PC-9 (cell line): ENCODE data around the gene PDE7B. TPM values are rescaled to one million over a fixed set of nuclear protein-coding genes. Genes with fewer than 3 reads are reported as not detected.

Source experiments
- BruUV-seq: library from RNA; stranded (reverse); fragments of 400-500 nt; replicated peaks from 2 replicates; lab custom pipeline; 2021; lab: Mats Ljungman, UMichigan
- CTCF ChIA-PET: fragments of 300-600 bp; sonication (Branson Sonifier 250); formaldehyde crosslinking; loops from one replicate; lab custom pipeline; 2022; ENCODE audit warnings: antibody characterized with exemption; lab: Charles Lee
- POLR2A ChIA-PET: fragments of 300-600 bp; sonication (Branson Sonifier 250); formaldehyde crosslinking; loops from one replicate; lab custom pipeline; 2022; ENCODE audit warnings: antibody characterized with exemption; ENCODE audit not compliant: unreplicated experiment; lab: Charles Lee
- DNase-seq, 2 experiments: peaks; one replicate each; pipeline versions ENCODE4 v3.0.0 to v3.0.0-alpha.2; 2015 to 2022; ENCODE audit warnings: mixed read lengths in 1 of 2
- H2AFZ ChIP-seq: fragments of 200-600 bp; sonication (generic); 2 replicates; pipeline ENCODE4 v1.8.1; 2017; ENCODE audit warnings: antibody characterized with exemption
- H3F3A ChIP-seq: fragments of 200-600 bp; sonication (generic); 2 replicates; pipeline ENCODE4 v1.8.1; 2017; ENCODE audit warnings: antibody characterized with exemption, mild to moderate bottlenecking, low read depth; ENCODE audit not compliant: insufficient read depth
- H3K27ac ChIP-seq: fragments of 200-600 bp; sonication (generic); 2 replicates; pipeline ENCODE4 v1.6.1; 2016; ENCODE audit warnings: mixed run types
- H3K27me3 ChIP-seq: fragments of 200-600 bp; sonication (generic); 2 replicates; pipeline ENCODE4 v1.6.1; 2016; ENCODE audit warnings: low read depth, mixed run types; ENCODE audit not compliant: insufficient read depth
- H3K36me3 ChIP-seq: fragments of 200-600 bp; sonication (generic); 2 replicates; pipeline ENCODE4 v1.6.1; 2016; ENCODE audit warnings: low read depth, mixed run types
- H3K4me1 ChIP-seq: fragments of 200-600 bp; sonication (generic); replicated peaks from 2 replicates; pipeline ENCODE4 v1.6.1; 2016; ENCODE audit warnings: mixed run types; ENCODE audit not compliant: insufficient read depth
- H3K4me2 ChIP-seq: fragments of 200-600 bp; sonication (generic); 2 replicates; pipeline ENCODE4 v1.6.1; 2017; ENCODE audit warnings: mixed run types
- H3K4me3 ChIP-seq: fragments of 200-600 bp; sonication (generic); 2 replicates; pipeline ENCODE4 v1.6.1; 2016; ENCODE audit warnings: mixed run types
- H3K79me2 ChIP-seq: fragments of 200-600 bp; sonication (generic); 2 replicates; pipeline ENCODE4 v1.6.1; 2017; ENCODE audit warnings: low read depth, mixed run types
- H3K9me2 ChIP-seq: fragments of 200-600 bp; sonication (generic); 2 replicates; pipeline ENCODE4 v1.8.1; 2017; ENCODE audit warnings: mild to moderate bottlenecking; ENCODE audit not compliant: insufficient read depth
- H3K9me3 ChIP-seq: fragments of 200-600 bp; sonication (generic); 2 replicates; pipeline ENCODE4 v1.8.1; 2016; ENCODE audit warnings: low read depth; ENCODE audit not compliant: insufficient read depth
- H4K20me1 ChIP-seq: fragments of 200-600 bp; sonication (generic); 2 replicates; pipeline ENCODE4 v1.8.1; 2017; ENCODE audit not compliant: insufficient read depth
- EZH2 ChIP-seq: fragments of 200-600 bp; sonication (generic); IDR thresholded peaks from 2 replicates; pipeline ENCODE4 v1.8.0; 2017; ENCODE audit warnings: antibody characterized with exemption, low read depth
- intact Hi-C: fragments of 100-400 bp; cut with micrococcal nuclease; formaldehyde crosslinking; loops from one replicate; pipeline ENCODE4 v1.10.0; 2022; ENCODE audit not compliant: unreplicated experiment
- total RNA-seq: library from RNA; stranded (reverse); gene quantifications from 2 replicates; pipeline ENCODE4 v1.2.3, GENCODE V29; 2021
- TF ChIP-seq, protein P1 (sequence below): fragments of 200-600 bp; sonication (generic); conservative IDR thresholded peaks from 2 replicates; pipeline ENCODE4 v1.6.1; 2017; ENCODE audit warnings: mixed run types, antibody characterized with exemption, mild to moderate bottlenecking, moderate library complexity

PDE7B gene
- total RNA-seq, 1 experiment from 2014 or later: 0.31 TPM

DNA sequence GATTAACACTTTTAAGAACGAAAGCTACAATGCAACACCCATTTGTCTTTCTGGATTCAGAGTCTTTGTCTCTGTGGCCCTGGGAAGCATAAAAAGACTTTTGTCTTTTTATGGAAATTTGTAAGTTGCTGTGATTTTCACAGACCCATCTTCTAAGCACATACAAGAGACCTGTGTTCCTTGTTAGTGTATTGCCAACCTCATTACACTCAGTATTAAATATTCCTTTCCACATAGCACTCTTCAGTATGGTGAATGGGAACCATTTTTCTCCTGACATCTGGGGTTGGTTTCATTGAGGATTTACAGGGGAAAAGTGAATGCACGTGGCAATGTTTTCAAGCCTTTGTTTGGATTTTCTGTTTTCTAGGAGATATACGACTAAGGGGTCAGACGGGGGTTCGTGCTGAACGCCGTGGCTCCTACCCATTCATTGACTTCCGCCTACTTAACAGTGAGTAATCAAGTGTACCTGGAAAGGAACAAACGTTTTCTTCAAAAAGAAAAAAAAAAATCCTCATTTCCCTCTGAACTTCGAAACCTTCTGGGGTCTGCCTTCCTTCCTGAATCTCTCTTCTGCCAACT, 257.0 kb downstream of the PDE7B start:
- ChIA-PET POLR2A (no interaction called here), CTCF (no interaction called here)
- Histone ChIP-seq H2AFZ (no peak overlapping the region), H3K9me2 (no peaks in the 10 kb centered on the region), H3K4me3 (no peak overlapping the region), H4K20me1 (no peaks in the 10 kb centered on the region), H3K4me1 (no peaks in the 10 kb centered on the region), H3K9me3 (no peaks in the 10 kb centered on the region; the same call in 1 of the 2 replicates), H3F3A (no peaks in the 10 kb centered on the region), H3K79me2 (no peaks in the 10 kb centered on the region), H3K27ac (no peak overlapping the region), H3K4me2 (no peak overlapping the region), H3K27me3 (no peaks in the 10 kb centered on the region), H3K36me3 (no peaks in the 10 kb centered on the region)
- no peak for TF ChIP-seq EZH2
- TF ChIP-seq, protein P1, sequence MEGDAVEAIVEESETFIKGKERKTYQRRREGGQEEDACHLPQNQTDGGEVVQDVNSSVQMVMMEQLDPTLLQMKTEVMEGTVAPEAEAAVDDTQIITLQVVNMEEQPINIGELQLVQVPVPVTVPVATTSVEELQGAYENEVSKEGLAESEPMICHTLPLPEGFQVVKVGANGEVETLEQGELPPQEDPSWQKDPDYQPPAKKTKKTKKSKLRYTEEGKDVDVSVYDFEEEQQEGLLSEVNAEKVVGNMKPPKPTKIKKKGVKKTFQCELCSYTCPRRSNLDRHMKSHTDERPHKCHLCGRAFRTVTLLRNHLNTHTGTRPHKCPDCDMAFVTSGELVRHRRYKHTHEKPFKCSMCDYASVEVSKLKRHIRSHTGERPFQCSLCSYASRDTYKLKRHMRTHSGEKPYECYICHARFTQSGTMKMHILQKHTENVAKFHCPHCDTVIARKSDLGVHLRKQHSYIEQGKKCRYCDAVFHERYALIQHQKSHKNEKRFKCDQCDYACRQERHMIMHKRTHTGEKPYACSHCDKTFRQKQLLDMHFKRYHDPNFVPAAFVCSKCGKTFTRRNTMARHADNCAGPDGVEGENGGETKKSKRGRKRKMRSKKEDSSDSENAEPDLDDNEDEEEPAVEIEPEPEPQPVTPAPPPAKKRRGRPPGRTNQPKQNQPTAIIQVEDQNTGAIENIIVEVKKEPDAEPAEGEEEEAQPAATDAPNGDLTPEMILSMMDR: no peak
- no TSS peak for BruUV-seq
- DNase-seq: peak in 1 of 2 experiments; percentile 18
- intact Hi-C loops: no loop called here

DNA sequence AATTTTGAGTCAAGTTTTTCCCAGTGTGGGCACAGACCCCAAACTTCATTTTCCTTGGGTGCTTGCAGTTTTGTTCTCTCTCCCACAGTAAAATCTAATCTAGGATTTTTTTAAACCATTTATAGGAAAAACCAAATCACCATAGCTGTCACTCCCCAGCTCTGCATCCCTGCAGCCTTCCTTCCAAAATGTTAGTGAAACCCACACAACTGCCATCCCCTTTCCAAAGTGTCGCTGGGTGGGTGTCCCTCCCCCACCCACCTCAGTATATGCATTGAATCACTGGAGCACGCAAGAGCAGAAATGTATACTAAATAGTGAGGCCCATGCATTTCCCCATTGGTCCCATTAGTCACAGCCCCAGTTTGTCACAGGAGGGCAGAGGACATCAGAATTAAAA, 260.3 kb downstream of the PDE7B start:
- POLR2A ChIA-PET: no interaction called here
- intact Hi-C loops: no loop called here
- no TSS peak for BruUV-seq

DNA sequence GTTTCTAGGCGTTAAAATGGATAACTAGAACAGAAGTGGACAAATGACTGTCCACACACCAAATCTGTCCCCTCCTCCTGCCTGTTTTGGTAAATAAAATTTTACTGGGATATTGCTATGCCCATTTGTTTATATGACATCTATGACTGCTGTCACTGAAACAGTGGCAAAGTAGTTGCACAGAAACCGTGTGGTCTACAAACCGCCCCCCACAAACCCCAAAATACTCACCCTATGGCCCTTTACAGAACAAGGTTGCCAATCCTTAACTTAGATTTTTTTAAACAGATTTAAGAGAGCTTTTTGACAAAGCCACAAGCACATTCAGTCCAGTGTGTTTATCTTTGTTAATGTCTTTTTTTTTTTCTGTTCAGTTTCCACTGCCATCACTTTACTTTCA, 260.8 kb downstream of the PDE7B start:
- no peaks in the 10 kb centered on the region for H3K79me2 ChIP-seq
- H3K9me3 ChIP-seq: no peaks in the 10 kb centered on the region; the same call in 1 of the 2 replicates
- CTCF ChIA-PET: no interaction called here
- no peak for DNase-seq
- no peak overlapping the region for H3K4me3 ChIP-seq
- H3K36me3 ChIP-seq: no peaks in the 10 kb centered on the region
- H3K27ac ChIP-seq: no peak overlapping the region
- H3K9me2 ChIP-seq: no peaks in the 10 kb centered on the region
- H3F3A ChIP-seq: no peaks in the 10 kb centered on the region
- no peaks in the 10 kb centered on the region for H4K20me1 ChIP-seq
- intact Hi-C loops: no loop called here
- peaks cover 10% of the 10 kb centered on the region for H3K4me1 ChIP-seq
- H3K27me3 ChIP-seq: no peaks in the 10 kb centered on the region
- no peak overlapping the region for H3K4me2 ChIP-seq
- no peak for TF ChIP-seq EZH2
- TF ChIP-seq, protein P1: no peak
- no TSS peak for BruUV-seq
- POLR2A ChIA-PET: no interaction called here
- no peak overlapping the region for H2AFZ ChIP-seq

More for the DNA sequence above, 260.3 kb downstream of the PDE7B start:
- H2AFZ ChIP-seq: no peak overlapping the region
- CTCF ChIA-PET: no interaction called here
- H3K9me2 ChIP-seq: no peaks in the 10 kb centered on the region
- DNase-seq: no peak
- no peak overlapping the region for H3K4me2 ChIP-seq
- no peaks in the 10 kb centered on the region for H3K79me2 ChIP-seq
- no peaks in the 10 kb centered on the region for H3F3A ChIP-seq
- H3K27ac ChIP-seq: no peak overlapping the region
- peaks cover 6% of the 10 kb centered on the region for H3K4me1 ChIP-seq
- TF ChIP-seq, protein P1: no peak
- no peak for TF ChIP-seq EZH2
- H3K9me3 ChIP-seq: no peaks in the 10 kb centered on the region; the same call in 1 of the 2 replicates
- no peaks in the 10 kb centered on the region for H3K27me3 ChIP-seq
- no peaks in the 10 kb centered on the region for H3K36me3 ChIP-seq
- no peak overlapping the region for H3K4me3 ChIP-seq
- H4K20me1 ChIP-seq: no peaks in the 10 kb centered on the region
